Suprapubic skin (tissue), 3 donors: ENCODE results near the gene SRM.

Experiments used
- CTCF ChIP-seq, 2 donors: fragments of 200-600 bp in 1 of 2; fragments of 450-650 bp in 1 of 2; sonication (generic) in 1 of 2; IDR thresholded peaks; one replicate each; pipeline ENCODE4 v1.5.1; 2016 to 2019; ENCODE audit warnings: antibody characterized with exemption in 2 of 2, mild to moderate bottlenecking in 1 of 2, moderate library complexity in 1 of 2
- EP300 ChIP-seq: sonication (generic); formaldehyde crosslinking; IDR thresholded peaks from one replicate; pipeline ENCODE4 v1.6.1; 2017; ENCODE audit warnings: antibody characterized with exemption
- POLR2A ChIP-seq, 2 donors: fragments of 450-650 bp; IDR thresholded peaks; one replicate each; pipeline ENCODE4 v1.6.1; 2017; ENCODE audit warnings: antibody characterized with exemption in 2 of 2, mild to moderate bottlenecking in 2 of 2, moderate library complexity in 2 of 2

DNA sequence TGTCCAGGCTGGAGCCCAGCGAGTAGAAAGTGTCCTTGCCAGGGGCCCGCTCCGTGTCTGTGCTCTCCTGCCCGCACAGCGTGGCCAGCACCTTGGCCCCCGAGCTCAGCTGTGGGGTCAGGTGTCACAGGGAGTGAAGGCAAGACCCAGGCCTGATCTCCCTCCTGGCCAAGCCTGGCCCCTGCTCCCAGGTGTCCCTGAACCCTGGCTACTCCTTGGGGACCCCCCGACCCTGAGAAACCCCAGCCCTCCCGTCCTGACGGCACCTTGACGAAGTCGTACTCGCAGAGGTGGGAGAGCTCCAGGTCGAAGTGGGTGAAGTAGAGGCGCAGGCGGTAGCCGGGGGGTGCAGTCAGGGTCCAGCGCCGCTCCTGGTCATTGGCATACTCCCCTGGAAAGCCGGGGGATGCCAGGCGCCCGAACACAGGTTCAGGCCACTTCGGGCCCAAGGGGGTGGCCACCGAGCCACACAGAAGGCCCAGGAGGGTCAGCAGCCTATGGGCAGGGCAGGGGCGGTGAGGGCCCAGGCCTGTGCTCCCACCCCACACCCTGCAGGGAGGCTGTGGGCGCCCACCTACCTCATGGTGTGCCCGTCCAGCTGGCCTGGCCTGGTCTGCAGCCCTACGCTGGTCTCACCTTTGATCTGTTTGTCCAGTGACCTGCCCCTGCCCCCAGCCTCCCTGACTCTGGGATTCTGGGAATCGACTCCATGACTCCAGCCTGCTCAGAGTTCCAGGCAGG lies 13.0 kb downstream of the SRM start, which contains the start of gene MASP2:
- TF ChIP-seq CTCF (IDR thresholded peaks at IDR 0.05) (no peak), POLR2A (IDR thresholded peaks at IDR 0.05) (no peak), EP300 (no peak)
